ENCODE data around the gene DENND5B.
"Not testable (repeated sequence)": the region's sequence is repeated elsewhere in the genome, so short reads cannot be mapped to it uniquely, and the experiment has no call there.

Gene DENND5B

DNA sequence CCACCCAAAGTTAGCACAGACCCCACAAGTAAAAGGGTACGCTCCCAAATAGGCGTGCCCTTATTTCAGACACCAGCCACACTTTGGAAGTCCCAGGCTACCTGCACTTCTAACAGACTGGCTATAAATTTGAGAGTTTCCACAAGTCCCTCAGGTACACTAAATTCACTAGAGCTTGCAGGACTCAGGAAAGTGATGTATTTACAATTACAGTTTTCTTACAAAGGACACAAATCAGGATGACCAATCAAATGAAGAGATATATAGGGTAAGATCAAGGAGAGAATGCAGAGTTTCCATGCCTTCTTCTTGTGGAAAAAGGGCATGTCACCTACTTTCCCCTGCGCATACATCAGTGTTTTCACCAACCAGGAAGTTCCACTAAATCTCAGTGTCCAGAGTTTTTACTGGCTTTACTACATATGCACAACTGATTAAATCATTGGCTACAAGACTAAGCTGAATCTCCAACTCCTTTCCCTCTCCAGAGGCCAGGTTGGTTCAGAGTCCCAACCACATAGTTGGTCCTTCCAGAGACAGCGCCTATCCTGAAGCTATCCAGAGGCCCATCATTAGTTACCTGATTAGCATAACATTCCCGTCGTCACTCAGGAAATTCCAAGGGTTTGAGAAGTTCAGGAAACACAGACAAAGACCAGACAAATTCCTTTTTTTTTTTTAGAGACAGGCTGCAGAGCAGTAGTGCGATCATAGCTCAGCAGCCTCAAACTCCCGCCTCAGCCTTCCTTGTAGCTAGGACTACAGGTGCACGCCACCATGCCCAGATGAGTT, 84.2 kb downstream of the DENND5B start:
- DNase-seq (ENCODE audit: low spot score), result no peak

DNA sequence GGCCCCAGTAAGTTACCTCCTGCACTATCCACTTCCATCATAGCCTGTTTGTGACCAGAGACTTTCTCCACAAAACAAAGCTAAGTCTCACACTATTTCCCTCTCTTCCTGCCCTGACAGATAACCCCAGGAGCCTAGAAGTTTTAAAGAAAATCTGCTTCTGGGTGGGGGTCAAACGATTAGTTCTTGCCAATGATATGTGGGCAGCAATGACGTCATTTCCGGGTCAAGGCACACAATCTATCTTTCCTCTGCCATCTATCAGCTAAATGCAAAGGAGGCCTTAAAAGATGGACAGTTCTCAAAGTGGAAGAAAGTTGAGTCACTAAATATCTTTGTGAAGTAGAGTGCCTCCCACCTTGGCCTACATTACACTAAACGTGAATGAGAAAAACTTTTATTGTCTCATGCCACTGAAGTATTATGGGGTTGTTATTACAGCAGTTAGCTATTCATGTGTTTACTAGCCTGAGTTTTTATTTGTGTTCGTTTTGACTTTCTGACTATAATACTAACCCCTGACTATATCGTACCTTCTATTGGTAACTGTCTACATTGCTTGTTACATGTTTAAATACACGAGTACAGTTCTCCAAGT, 86.2 kb downstream of the DENND5B start:
- no peak for DNase-seq (ENCODE audit: low spot score)

DNA sequence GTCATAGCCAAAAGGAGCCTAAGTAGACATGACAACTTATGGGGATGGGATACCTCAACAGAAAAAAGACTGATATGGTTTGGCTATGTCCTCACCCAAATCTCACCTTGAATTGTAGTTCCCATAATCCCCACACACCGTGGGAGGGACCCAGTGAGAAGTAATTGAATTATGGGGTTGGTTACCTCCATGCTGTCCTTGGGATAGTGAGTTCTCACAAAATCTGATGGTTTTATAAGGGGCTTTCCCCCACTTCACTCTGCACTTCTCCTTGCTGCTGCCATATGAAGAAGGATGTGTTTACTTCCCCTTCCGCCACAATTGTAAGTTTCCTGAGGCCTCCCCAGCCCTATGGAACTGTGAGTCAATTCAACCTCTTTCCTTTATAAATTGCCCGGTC, 89.9 kb downstream of the DENND5B start:
- DNase-seq (ENCODE audit: low spot score), result not testable (repeated sequence)

DNA sequence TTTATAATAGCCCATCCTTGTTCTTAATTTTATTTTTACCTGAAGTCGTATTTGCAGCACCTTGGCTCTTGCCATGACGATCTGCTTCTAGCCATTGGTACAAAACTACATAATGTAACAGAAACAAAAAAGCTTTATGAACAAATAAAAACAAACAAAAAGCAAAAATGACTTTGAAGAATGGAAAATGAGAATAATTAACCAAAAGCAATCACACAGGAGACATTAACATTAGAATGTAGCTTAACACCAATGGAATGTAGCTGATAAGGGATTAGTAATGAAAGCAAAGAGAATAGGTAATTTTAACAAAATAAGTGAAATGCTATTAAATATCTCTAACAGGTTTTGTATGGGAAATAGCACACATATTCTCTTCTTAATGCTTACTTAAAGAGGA, 91.4 kb downstream of the DENND5B start:
- no peak for DNase-seq (ENCODE audit: low spot score)

DNA sequence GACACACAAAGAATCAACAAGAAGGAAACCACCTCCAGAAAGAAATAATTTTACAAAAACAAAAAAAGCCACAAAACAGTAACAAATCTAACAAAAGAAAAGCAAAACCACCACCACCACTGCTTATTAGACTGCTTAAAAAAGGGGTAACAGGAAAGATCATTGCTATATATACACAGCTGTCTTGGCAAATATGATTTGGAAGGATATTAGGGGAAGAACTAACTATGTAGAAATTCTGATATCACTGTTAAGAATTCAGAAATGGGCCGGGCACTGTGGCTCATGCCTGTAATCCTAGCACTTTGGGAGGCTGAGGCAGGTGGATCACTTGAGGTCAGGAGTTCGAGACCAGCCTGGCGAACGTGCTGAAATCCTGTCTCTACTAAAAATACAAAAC, 92.5 kb downstream of the DENND5B start:
- no peak for DNase-seq (ENCODE audit: low spot score)

DNA sequence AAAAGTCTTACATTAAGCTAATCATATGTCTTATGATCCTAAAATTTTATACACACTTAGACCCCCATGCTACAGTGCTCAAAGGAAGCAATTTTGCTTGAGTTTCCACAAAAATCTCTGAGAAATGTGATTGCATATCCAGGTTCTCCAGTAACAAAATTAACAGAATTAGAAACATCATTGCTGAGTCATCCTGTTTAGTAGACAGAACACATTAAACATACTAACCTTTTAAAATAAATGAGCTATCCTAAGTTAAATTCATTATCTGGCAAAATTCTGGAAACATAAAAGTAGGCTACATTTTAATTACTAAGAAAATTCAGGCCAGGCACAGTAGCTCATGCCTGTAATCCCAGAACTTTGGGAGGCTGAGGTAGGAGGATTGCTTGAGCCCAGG, 94.7 kb downstream of the DENND5B start:
- DNase-seq (ENCODE audit: low spot score), result no peak

DNA sequence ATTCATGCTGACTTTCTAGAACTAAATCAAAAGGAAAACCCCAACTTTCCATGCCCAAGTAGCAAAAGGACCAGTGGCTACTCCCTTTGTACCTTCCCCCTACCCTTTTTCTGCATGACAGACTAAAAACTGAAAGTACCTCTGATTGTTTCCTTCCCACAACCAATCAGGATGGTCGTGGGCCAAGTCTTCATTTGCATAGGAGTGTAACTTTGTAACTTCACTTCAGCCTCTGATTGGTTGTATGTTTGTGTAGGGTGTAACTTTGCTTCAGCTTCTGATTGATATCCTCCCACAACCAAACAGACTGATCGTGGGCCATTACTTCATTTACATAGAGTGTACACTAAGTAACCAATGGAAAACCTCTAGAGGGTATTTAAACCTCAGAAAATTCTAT, 96.5 kb downstream of the DENND5B start:
- DNase-seq (ENCODE audit: low spot score), result no peak

DNA sequence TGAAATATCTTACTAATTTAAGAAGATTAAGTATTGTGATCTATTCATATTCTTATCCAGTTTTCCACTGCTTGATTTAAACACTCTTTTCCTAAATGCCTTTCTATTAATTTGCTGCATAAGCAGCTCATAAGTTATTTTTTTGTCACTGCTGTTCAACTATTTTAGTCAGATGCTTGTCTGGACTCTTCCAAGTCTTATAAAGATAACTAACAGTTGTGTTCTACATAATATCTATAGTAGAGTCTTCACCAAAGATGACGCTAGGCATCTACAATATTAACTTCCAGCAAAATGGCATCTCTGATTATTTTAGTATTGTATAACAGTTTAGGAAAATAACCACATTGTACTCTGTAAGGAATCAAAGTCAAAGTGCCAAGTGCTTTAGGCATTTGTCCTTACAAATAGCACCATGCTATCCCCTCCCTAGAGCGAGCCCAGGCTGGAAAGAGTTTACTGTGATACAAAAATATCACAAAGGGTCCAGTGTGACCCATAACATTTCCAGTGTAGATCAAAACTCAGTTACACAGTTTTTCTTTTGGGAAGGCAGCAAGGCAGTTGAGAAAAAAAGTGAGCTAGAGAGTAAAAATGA, 98.2 kb downstream of the DENND5B start:
- DNase-seq (ENCODE audit: low spot score), result no peak

DNA sequence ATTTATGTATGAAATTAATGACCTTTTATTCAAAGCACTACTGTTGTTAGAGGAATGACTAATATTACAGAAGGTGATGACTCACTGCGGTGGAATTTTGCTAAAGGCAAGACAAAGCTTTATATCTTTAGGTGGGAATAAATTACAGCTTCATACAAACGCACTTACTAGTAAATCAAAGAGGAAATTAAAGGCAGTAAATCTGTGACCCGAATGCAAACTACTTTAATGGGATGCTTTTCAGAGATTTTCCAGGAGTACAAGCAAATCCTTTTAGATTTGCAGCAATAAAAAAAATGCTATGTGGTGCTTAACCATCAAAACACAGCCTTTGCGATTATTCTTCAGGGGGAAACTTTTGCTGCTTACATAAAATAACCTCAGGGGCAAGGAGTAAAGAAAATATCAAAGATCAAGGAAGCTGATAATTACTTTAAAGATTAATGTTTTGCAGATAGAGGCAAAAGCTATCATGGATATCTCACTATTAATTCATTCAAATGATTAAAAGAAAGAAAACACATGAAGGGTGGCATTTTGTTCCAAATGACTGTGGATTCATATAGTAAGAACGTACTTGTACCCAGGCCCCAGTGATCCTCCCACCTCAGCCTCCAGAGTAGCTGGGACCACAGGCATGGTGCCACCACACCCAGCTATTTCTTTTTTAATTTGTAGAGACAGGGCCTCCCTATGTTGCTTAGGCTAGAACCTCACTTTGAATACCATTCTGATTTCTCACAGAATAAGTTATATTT, 98.9 kb downstream of the DENND5B start:
- peak; percentile 41 for DNase-seq (ENCODE audit: low spot score)

DNA sequence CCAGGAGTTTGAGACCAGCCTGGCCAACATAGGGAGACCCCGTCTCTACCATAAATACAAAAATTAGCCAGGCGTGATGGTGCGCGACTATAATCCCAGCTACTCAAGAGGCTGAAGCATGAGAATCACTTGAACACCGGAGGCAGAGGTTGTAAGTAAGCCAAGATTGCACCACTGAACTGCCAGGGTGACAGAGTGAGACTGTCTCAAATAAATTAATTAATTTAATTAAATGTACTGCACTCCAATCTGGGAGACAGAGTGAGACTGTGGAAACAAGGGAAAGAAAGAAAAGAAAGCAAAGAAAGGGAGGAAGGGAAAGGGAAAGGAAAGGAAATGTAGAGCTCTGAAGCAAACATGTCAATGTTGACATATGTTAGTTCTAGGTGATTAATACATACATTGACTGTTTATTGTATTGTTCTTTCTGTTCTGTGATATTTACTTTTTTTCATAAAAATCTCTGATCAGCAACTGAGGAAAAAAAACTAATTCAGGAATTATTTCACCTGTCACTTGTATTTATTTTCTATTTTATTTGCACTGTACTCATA, 99.6 kb downstream of the DENND5B start:
- no peak for DNase-seq (ENCODE audit: low spot score)

DNA sequence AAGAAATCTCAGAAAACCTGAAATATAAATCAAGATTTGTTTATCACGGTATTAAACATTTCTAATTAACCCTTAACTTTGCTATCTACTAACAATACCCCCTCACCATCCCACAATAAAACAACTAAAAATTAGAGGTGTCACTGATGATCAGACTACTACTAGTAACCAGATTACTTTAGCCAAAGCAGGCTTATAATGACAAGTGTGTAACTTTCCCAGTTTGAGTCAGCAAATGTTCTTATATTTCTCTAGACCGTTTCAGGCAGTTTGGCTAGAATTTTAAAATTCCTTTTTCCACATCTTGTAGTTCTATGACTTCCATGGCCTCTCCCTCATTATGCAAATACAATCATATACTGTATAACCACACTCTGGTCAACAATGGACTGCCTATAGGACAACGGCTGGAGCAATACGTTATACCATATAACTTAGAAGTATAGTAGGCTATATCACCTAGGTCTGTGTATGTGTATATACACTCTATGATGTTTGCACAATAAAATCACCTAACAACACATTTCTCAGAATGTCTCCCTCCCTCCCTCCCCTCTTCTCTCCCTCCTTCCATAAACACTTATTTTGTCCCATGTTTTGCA, 102.1 kb downstream of the DENND5B start:
- DNase-seq (ENCODE audit: low spot score), result no peak

DNA sequence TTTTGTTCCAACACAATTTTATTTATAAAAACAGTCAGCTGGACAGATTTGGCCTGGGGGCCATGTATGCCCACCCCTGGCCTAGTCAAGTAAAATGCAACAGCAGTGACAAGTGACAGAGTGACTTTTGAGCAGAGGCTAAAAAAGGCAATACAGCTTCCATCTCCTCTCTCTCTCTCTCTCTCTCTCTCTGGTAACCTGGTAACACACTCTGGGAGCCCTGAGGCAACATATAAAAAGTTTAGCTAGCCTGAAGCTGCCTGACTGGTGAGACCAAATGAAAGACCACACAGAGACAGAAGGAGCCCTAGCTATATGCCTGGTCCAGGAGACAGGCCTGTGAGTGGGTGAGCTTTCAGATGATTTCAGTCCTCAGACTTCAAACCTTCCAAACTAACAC, 105.4 kb downstream of the DENND5B start:
- no peak for DNase-seq (ENCODE audit: low spot score)

DNA sequence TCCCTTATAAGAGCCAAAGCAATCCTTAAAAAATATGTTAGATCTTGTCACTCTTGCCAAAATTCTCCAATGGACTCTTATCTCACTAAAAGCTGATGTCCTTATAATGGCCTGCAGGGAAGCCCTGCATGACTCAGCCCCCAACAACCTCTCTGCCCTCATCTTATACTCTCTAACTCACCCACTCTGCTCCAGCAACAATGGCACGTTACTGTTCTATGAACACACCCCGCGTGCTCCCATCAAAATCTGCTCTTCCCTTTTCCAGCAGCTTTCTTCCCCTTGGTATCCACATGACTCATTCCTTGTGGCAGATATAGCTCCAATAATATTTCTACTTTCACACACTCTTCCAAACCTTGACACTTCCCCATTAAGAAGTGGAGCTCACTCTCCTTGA, 108.1 kb downstream of the DENND5B start:
- DNase-seq (ENCODE audit: low spot score), result peak; percentile 10

DNA sequence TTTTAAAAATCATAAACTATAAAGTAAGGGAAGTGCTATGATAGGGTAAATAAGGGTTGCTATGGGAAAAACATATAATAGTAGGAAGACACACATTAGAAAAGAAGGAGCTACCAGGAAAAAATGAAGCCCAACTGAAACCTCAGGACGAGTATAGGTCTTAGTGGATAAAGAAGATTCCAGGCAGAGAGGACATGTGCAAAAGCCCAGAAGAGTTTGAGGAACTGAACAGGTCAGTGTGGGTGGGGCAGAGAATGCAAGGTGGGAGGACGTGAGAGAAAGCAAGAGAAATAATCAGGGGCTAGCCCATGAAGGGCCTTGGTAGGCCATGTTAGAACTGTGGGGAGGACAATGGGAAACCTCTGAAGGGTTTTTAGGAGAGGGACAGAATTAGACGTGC, 109.5 kb downstream of the DENND5B start:
- DNase-seq (ENCODE audit: low spot score), result no peak

DNA sequence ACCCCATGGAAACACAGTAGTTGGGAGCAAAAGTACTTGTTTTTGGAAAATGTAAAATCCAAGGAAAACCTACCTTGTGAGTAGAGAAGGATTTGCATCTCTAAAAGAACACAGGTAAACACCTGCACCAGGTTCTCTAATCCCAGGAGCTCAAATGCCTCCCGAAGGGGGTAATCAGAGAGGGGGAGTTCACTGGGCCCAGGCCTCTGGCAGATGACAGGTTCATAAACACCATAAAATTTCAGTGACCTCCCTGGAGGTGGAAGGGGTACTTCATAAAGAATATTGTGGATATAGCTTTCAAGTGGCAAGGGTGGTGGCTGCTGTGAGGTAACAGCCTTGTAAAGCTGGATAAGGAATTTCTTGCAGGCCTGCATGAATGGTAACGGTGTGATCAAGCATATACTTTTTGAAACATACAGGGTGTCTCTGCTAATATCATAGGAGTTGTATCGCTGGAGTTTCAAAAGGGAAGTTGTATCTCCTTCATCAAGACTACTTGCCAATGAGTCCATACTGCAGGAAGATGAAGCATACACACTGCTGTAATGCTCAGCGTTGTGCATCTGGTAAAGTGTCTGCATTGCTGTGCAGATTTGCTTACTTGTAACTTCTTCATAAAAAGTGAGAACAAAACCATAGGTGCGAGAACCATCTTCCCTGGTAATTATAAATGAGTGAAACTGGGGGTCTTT, 111.3 kb downstream of the DENND5B start:
- no peak for DNase-seq (ENCODE audit: low spot score)

DNA sequence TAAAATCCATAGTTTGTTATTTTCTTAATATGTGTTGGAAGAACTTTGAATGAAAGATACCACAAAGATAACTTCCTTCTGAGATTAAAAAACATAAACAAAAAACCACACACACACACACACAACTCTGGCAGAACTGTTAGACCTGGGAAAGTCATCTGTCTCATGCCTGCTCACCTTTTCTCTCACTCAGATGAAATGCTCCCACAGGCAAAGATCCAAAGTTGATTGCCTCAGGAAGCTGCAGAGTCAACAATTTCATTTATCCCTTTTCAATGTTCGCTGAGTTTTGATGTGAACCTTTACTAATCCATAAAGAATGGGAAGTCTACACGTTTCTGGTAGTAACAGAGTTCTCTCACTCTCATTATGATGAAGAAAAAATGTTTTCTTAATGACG, 112.0 kb downstream of the DENND5B start:
- no peak for DNase-seq (ENCODE audit: low spot score)

DNA sequence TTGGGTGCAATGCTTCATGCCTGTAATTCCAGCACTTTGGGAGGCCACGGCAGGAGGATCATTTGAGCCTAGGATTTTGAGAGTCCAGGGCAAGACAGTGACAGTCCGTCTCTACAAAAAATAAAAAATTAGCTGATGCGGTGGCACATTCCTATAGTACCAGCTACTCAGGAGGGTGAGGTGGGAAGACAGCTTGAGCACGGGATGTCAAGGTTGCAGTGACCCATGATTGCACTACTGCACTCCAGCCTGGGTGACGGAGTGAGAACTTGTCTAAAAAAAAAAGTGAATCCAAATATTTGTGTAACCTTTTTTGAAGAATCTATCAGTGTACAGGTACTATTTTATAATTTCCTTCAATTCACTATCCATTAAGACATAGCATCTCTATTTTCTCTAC, 112.5 kb downstream of the DENND5B start:
- DNase-seq (ENCODE audit: low spot score), result no peak

DNA sequence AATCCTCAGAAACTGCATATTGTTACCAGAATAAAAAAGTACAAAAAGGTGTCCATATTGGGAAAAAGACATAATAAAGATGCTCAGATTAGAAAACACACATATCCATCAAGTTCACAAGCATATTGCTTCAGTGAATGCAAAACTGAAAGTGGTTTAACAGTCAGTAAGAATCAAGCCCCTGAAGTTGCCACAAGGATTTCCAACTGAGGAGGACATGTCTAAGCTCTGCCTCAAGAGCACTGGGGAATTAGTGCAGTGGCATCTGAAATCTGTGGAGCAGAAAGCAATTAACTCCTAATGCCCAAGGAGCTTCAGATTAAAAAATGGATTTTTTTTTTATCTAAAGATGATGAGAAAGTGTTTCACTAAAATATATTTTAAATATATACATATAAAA, 113.2 kb downstream of the DENND5B start:
- DNase-seq (ENCODE audit: low spot score), result no peak

DNA sequence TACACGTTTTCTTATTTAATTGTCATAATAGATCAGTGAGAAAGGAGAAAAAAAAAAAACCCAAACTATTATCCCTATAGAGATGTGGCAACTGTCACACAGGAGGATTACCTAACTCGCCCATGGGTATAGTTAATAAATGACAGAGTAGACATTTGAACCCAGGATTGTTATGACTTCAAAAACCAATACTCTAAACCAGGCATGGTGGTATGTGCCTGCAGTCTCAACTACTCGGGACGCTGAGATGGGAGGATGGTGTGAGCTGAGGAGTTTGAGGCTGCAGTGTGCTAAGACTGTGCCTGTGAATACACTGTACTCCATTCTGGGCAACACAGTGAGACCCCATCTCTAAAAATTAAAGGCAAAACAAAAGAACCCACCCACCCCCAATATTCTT, 114.5 kb downstream of the DENND5B start:
- DNase-seq (ENCODE audit: low spot score), result no peak

DNA sequence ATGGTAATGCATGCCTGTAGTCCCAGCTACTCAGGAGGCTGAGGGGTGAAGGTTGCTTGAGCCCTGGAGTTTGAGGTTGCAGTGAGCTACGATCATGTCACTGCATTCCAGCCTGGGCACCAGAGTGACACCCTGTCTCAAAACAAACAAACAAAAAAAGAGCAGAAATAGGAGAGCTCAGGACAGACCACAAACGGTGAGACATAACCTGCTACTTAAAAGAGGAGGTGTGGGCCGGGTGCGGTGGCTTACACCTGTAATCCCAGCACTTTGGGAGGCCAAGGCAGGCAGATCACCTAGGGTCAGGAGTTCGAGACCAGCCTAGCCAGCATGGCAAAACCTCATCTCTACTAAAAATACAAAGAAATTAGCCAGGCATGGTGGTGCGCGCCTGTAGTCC, 115.3 kb downstream of the DENND5B start:
- DNase-seq (ENCODE audit: low spot score), result not testable (repeated sequence)

DNA sequence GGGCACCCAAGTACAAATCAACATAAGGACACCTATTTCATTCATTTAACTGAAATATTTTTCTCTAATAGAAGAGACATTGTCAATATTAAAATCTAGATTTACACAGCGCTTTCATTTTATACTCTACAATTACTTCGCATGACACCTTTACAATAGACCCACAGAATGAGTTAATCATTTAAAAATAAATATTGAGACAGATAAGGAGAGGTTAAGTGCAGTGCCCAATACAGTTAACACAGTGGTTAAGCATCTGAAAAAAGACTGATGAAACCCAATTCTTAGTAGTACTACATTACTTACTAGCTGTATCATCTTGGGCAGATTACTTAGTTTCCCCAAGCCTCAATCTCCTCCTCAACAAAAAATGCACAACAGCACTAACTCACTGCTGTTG, 116.2 kb downstream of the DENND5B start:
- DNase-seq (ENCODE audit: low spot score), result no peak

DNA sequence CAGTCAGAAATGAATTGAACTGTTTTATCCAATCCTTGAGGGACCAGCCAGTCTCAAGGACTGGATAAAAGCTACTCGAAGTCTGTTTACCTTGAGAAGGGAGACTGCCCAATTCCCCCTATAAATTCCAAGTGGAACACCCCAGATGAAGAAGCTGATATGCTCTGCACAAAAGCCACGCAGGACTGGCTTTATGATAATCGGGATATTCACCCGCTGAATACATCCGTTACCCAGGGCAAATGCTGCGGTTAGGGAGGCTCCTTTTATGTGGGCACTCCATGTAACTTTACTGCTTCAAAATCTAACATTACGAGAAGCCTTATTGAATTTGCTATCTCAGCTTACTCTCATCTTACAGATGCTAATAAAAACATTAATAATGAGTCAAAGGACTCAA, 119.1 kb downstream of the DENND5B start:
- DNase-seq (ENCODE audit: low spot score), result no peak
